Measurements from ENCODE around the gene WLS. TPM values are rescaled to one million over a fixed set of nuclear protein-coding genes. Genes with fewer than 3 reads are reported as not detected.

WLS gene
- total RNA-seq, 2 donors from 2014 or later = 0.85 TPM; not detected in 1

DNA sequence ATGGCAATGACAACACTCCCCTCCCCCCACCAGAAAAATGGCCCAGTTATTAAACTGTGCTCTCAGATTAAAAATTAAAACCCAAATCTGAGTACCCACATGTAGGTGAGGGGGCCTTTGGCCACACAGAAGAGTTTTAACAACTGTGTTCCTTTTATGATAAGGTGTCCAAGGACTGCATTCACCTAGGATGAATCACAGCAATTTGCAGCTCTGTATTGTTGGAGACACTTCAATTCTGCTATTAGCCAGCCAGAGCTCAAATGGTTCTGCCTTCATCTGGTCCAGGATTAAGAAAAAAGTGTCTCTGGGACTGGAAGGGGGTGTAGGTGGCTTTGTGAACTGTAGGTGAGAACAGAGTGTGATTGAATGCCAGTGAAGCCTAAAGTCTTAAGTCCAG lies 138.6 kb downstream of the WLS start:
- no peaks in the 10 kb centered on the region for H3K4me1 Mint-ChIP-seq
- H3K27me3 Mint-ChIP-seq = peaks cover 6% of the 10 kb centered on the region

GRCh38 chr1:68087184-68087583 lies 145.1 kb downstream of the WLS start:
- H3K9me3 ChIP-seq (ENCODE audit: control insufficient read depth, low read length, poor library complexity, severe bottlenecking) = no peaks in the 10 kb centered on the region
- H3K27ac Mint-ChIP-seq = no peak overlapping the region
- H3K36me3 Mint-ChIP-seq (ENCODE audit: low read depth) = no peaks in the 10 kb centered on the region
- no peak for DNase-seq
- H3K4me1 Mint-ChIP-seq = no peaks in the 10 kb centered on the region
- H3K4me3 Mint-ChIP-seq = no peak overlapping the region
- ATAC-seq = no peak
- no peaks in the 10 kb centered on the region for H3K27me3 Mint-ChIP-seq

More for the DNA sequence above, 138.6 kb downstream of the WLS start:
- ATAC-seq (no peak), DNase-seq (no peak)
- Mint-ChIP-seq H3K27ac (no peak overlapping the region), H3K4me3 (no peak overlapping the region), H3K36me3 (ENCODE audit: low read depth) (no peaks in the 10 kb centered on the region)
- no peaks in the 10 kb centered on the region for H3K9me3 ChIP-seq (ENCODE audit: control insufficient read depth, low read length, poor library complexity, severe bottlenecking)

DNA sequence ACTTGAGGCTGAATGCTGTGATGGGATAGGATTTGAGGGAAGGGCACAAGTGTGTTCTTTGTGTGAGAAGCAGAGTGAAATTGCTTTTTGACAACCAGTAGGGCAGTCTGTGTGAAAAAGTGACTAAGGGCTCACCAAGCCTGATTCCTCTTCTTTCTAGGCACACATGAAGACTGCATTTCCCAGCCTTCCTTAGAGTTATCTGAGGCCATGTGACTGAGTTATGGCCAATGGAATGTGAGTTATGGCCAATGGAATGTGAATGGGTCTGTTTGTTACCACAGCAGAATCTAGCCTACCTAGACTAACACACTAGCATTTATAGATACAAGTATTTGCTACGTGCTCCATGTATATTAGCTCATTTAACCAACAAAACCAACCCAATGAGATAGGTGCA lies 146.6 kb downstream of the WLS start:
- no peaks in the 10 kb centered on the region for H3K36me3 Mint-ChIP-seq (ENCODE audit: low read depth)
- H3K4me1 Mint-ChIP-seq = no peaks in the 10 kb centered on the region
- no peaks in the 10 kb centered on the region for H3K27me3 Mint-ChIP-seq
- no peak overlapping the region for H3K4me3 Mint-ChIP-seq
- H3K9me3 ChIP-seq (ENCODE audit: control insufficient read depth, low read length, poor library complexity, severe bottlenecking) = no peaks in the 10 kb centered on the region
- ATAC-seq (no peak), DNase-seq (no peak)
- H3K27ac Mint-ChIP-seq = no peak overlapping the region

GRCh38 chr1:68083686-68084085 lies 148.6 kb downstream of the WLS start:
- ATAC-seq (no peak), DNase-seq (no peak)
- H3K4me3 Mint-ChIP-seq = no peak overlapping the region
- H3K36me3 Mint-ChIP-seq (ENCODE audit: low read depth) = no peaks in the 10 kb centered on the region
- no peak overlapping the region for H3K27ac Mint-ChIP-seq
- H3K4me1 Mint-ChIP-seq = no peaks in the 10 kb centered on the region
- no peaks in the 10 kb centered on the region for H3K9me3 ChIP-seq (ENCODE audit: control insufficient read depth, low read length, poor library complexity, severe bottlenecking)
- no peaks in the 10 kb centered on the region for H3K27me3 Mint-ChIP-seq

DNA sequence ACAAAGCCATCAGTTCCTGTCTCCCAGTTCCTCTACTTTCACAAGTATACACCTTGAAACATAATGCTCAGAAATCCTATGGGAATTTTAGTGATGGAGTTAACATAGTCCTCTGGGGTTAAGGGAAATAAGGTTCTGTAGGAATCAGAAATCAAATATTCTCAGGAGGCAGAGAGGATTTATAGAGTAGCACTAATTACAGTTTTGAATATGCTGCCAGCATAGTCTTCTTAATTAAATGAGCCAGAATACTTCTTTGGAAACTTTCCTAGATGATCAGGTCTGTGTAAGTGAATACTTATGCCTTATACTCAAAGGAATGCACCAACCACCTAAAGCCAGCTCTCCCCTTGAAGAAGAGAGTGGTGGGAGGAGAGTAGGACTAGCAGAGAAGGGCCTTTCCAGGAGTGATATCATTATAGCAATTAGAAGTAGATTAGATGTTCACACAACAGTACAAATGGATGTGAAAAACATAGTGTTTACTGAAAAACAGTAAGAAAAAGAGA lies 150.5 kb downstream of the WLS start:
- no peak for ATAC-seq
- H3K27me3 Mint-ChIP-seq = no peaks in the 10 kb centered on the region
- H3K4me3 Mint-ChIP-seq = no peak overlapping the region
- no peaks in the 10 kb centered on the region for H3K4me1 Mint-ChIP-seq
- H3K36me3 Mint-ChIP-seq (ENCODE audit: low read depth) = no peaks in the 10 kb centered on the region
- no peaks in the 10 kb centered on the region for H3K9me3 ChIP-seq (ENCODE audit: control insufficient read depth, low read length, poor library complexity, severe bottlenecking)
- no peak overlapping the region for H3K27ac Mint-ChIP-seq
- no peak for DNase-seq

DNA sequence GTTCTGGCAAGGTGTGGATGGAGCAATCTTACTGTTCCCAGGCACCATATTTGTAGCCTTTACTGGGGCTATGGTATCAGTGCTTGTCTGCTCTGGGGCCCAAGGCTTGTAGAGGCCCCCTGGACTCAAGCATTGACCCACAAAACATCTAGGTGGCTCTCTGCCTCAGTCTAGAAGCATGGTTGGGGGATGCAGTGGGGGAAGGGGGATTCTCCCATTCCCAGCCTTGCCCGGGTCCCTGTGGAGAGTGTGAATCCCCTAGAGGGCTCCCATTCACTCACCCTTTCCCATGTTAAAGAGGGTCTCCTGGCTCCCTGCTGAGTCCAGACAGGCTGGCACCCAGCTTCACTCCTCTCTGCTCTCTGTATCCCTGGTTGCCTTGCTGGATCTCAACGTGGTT lies 153.7 kb downstream of the WLS start:
- H3K4me1 Mint-ChIP-seq = no peaks in the 10 kb centered on the region
- H3K36me3 Mint-ChIP-seq (ENCODE audit: low read depth) = no peaks in the 10 kb centered on the region
- no peaks in the 10 kb centered on the region for H3K27me3 Mint-ChIP-seq
- H3K9me3 ChIP-seq (ENCODE audit: control insufficient read depth, low read length, poor library complexity, severe bottlenecking) = no peaks in the 10 kb centered on the region
- DNase-seq (no peak), ATAC-seq (no peak)
- H3K27ac Mint-ChIP-seq = no peak overlapping the region
- H3K4me3 Mint-ChIP-seq = no peak overlapping the region

Other genes starting within 250 kb of the WLS start
- gene DIRAS3, start 181.9 kb downstream of the WLS start, total RNA-seq = not detected
- not detected for gene RPE65, start 217.4 kb upstream of the WLS start, total RNA-seq

All from T-helper 17 cell (primary cell).